Neural crest cell (in vitro differentiated cells): ENCODE measurements around the gene PLCH2. TPM values are rescaled to one million over a fixed set of nuclear protein-coding genes. Genes with fewer than 3 reads are reported as not detected.
A peak's percentile ranks its signal among the peaks of the same experiment; 100 is the strongest.

ENCODE experiments used
- DNase-seq: peaks from one replicate; pipeline ENCODE4 v3.0.0; 2021; ENCODE audit warnings: low read depth, mixed read lengths, low spot score
- H3K27ac Mint-ChIP-seq: one replicate; pipeline ENCODE4 v1.8.0; 2021; ENCODE audit warnings: mild to moderate bottlenecking, mixed read lengths; ENCODE audit not compliant: unreplicated experiment
- H3K27me3 Mint-ChIP-seq: 2 replicates; pipeline ENCODE4 v1.8.0; 2021; ENCODE audit warnings: low read depth, mild to moderate bottlenecking, mixed read lengths
- H3K36me3 Mint-ChIP-seq: 2 replicates; pipeline ENCODE4 v1.8.0; 2021; ENCODE audit warnings: low read depth, mild to moderate bottlenecking, mixed read lengths
- H3K4me1 Mint-ChIP-seq: 2 replicates; pipeline ENCODE4 v1.8.0; 2021; ENCODE audit warnings: mixed read lengths
- H3K4me3 Mint-ChIP-seq: one replicate; pipeline ENCODE4 v1.8.0; 2021; ENCODE audit warnings: mild to moderate bottlenecking, mixed read lengths
- H3K9me3 Mint-ChIP-seq: 2 replicates; pipeline ENCODE4 v1.8.0; 2021; ENCODE audit warnings: mixed read lengths
- total RNA-seq: library from RNA; stranded (reverse); gene quantifications from 2 replicates; pipeline ENCODE4 v1.2.1, GENCODE V29; 2021
- TF ChIP-seq, protein P1 (sequence below): fragments of 200-600 bp; sonication (generic); conservative IDR thresholded peaks from 2 replicates; pipeline ENCODE4 v1.5.0; 2021; ENCODE audit warnings: antibody characterized with exemption, mild to moderate bottlenecking

PLCH2 gene
- total RNA-seq, 1 donor from 2014 or later: 0.37 TPM

DNA sequence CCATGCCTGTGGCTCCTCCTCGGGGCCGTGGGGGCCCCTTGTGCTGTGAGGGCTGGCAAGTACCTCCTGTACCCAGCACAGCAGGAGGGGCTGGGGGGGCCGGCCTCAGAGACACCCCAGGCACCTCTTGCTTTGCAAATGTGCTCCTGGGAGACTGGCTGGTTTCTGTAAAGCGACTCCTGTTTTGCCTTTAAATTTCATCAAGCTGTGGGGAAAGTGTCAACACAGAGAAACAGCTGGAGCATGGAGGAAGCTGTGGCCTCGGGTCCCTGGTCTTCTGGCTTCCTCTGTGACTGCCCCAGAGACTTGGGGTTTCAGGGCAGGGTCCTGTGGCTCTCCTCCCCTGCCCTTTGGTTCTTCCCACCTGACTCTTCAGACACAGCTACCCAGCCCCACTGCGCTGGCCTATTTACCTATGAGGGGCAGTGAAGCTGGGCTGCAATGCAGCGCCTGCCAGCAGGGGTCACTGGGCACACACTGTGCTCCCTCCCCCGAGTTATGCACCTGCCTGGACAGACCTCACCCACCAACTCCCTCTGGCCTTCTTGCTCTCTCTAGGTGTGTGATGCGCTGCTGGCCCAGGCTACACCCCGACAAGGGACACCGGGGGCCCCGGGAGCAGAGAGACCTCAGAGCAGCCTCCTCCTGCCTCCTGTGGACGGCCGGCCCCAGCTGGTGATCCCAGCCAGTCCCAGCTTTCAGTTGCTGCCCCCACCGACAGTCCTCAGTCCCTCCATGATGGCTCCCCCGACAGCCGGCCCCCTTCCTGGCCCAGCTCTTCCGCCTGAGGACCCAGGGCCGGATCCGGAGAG lies 46.1 kb upstream of the PLCH2 start:
- H3K9me3 Mint-ChIP-seq: no peaks in the 10 kb centered on the region
- H3K27me3 Mint-ChIP-seq: no peaks in the 10 kb centered on the region

DNA sequence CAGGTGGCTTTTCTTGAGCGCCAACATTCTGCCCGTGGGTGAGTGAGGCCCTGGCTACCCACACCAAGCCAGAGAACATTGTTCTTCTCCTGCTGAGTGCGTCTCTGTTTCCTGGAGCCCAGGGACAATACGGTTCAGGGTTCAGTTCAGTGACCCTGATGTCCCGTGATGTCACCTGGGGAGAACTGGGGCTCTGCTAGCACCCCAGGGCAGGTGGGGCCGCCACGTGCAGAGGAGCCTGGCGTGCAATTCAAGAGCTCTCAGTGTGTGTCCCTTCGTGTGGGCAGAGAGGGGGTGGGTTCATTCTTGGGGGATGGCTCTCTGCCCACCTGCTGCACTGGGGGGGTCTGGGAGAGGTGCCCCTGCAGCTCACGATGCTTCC lies 45.5 kb upstream of the PLCH2 start:
- Mint-ChIP-seq H3K27ac (no peak overlapping the region), H3K27me3 (no peaks in the 10 kb centered on the region), H3K36me3 (no peaks in the 10 kb centered on the region), H3K4me1 (no peaks in the 10 kb centered on the region), H3K9me3 (no peaks in the 10 kb centered on the region), H3K4me3 (no peak overlapping the region)
- no peak for DNase-seq
- TF ChIP-seq, protein P1, sequence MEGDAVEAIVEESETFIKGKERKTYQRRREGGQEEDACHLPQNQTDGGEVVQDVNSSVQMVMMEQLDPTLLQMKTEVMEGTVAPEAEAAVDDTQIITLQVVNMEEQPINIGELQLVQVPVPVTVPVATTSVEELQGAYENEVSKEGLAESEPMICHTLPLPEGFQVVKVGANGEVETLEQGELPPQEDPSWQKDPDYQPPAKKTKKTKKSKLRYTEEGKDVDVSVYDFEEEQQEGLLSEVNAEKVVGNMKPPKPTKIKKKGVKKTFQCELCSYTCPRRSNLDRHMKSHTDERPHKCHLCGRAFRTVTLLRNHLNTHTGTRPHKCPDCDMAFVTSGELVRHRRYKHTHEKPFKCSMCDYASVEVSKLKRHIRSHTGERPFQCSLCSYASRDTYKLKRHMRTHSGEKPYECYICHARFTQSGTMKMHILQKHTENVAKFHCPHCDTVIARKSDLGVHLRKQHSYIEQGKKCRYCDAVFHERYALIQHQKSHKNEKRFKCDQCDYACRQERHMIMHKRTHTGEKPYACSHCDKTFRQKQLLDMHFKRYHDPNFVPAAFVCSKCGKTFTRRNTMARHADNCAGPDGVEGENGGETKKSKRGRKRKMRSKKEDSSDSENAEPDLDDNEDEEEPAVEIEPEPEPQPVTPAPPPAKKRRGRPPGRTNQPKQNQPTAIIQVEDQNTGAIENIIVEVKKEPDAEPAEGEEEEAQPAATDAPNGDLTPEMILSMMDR: no peak

More for the DNA sequence above, 46.1 kb upstream of the PLCH2 start:
- Mint-ChIP-seq H3K4me1 (no peaks in the 10 kb centered on the region), H3K36me3 (no peaks in the 10 kb centered on the region), H3K27ac (no peak overlapping the region), H3K4me3 (no peak overlapping the region)
- no peak for DNase-seq
- TF ChIP-seq, protein P1: peak; percentile 53

DNA sequence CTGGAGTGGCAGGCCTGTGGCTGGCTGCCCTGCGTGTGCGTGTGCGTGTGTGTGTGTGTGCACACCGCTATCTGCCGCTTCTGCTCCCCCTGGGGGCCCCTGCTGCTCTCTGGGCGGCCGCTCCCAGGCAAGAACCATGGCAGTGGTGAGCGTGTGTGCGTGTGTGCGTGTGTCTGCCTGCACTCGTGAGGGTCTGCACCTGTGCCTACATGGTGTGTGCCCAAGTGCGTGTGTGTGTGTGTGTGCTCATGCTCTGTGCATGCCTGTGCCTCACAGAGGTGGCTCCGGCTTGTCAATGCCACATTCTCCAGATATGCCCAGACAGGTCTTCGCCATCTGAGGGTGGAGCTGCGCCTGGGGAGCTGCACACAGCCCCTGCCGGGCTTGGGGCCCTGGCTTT lies 45.0 kb upstream of the PLCH2 start:
- Mint-ChIP-seq H3K36me3 (no peaks in the 10 kb centered on the region), H3K27ac (no peak overlapping the region), H3K4me1 (no peaks in the 10 kb centered on the region), H3K9me3 (no peaks in the 10 kb centered on the region), H3K4me3 (no peak overlapping the region), H3K27me3 (no peaks in the 10 kb centered on the region)
- DNase-seq: no peak
- TF ChIP-seq, protein P1: no peak

DNA sequence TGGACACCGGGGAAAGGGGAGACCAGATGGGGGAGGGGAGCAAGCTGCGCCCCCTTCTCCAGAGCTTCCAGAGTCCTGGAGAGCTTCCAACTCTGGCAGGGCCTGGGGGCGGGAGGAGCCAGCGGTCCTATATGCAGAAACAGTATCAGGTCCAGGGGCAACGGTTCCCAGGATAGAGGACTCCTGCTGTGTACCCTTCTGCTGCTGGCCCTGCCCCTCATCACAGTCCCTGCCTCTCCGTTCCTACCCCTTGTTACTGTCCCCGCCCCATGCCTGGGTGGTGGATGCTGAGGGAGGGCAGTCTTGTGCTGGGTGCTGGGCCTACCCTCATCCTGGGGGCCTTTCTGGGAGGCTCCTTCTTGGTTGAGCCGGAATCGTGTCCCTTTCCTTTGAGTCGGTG lies 44.6 kb upstream of the PLCH2 start:
- Mint-ChIP-seq H3K27me3 (no peaks in the 10 kb centered on the region), H3K9me3 (no peaks in the 10 kb centered on the region), H3K27ac (no peak overlapping the region), H3K4me1 (no peaks in the 10 kb centered on the region), H3K4me3 (no peak overlapping the region), H3K36me3 (no peaks in the 10 kb centered on the region)
- TF ChIP-seq, protein P1: no peak
- no peak for DNase-seq

DNA sequence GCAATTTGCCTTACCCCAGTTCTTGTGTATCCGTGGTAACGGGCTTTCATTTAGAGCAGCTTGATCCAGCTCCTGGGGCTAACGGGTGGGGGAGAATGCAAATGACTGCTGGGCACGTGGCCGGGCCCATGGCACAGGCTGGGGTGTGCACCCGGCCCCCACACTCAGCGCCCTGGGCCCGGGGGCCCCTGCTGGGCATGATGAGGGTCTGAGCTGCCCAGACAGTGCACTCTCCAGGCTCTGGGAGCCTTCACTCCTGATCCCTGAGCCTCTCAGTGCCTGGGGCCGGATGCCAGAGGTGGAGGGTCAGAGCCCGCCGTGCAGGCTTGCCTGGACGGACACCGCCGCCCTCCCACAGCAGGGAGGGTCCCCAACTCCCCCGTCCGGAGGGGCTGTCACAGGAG lies 43.6 kb upstream of the PLCH2 start:
- no peaks in the 10 kb centered on the region for H3K27me3 Mint-ChIP-seq
- no peaks in the 10 kb centered on the region for H3K36me3 Mint-ChIP-seq
- H3K4me3 Mint-ChIP-seq: no peak overlapping the region
- no peaks in the 10 kb centered on the region for H3K9me3 Mint-ChIP-seq
- TF ChIP-seq, protein P1: no peak
- no peaks in the 10 kb centered on the region for H3K4me1 Mint-ChIP-seq
- H3K27ac Mint-ChIP-seq: no peak overlapping the region
- DNase-seq: no peak
